Muscle of back (tissue), 11 donors: ENCODE data around the gene RAE1. TPM values are rescaled to one million over a fixed set of nuclear protein-coding genes. Genes with fewer than 3 reads are reported as not detected.

Source experiments
- DNase-seq, 3 donors: peaks; one replicate each; pipeline versions ENCODE4 v3.0.0 to v3.0.0-alpha.2; 2013
- polyA plus RNA-seq, 10 donors: library from polyadenylated mRNA; unstranded; fragments of 120-200 nt; gene quantifications; one replicate each; pipeline ENCODE4 v1.2.1, GENCODE V29; 2013; ENCODE audit not compliant: insufficient read length in 10 of 10

The RAE1 gene
- polyA plus RNA-seq, 10 donors = 21.7 to 31.5 (median 26.5) TPM

DNA sequence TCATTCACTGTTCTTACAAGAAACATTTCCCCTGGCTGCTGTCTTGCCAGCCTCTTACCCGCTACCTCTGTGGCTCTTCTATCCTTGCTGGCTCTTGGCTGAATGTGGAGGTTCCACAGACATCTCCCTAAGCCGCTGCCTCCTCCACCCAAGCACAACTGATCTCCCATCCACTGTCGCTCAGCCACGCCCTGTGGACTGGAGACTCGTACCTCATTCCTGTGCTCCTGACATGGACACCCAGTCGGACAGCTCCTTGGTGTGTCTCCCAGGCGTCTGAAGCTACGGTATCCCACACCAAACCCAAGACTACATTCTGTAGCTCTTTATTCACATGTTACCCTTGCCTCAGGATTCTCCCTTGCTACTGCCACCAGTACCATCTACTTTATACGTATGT lies 19.3 kb downstream of the RAE1 start:
- DNase-seq = no peak

DNA sequence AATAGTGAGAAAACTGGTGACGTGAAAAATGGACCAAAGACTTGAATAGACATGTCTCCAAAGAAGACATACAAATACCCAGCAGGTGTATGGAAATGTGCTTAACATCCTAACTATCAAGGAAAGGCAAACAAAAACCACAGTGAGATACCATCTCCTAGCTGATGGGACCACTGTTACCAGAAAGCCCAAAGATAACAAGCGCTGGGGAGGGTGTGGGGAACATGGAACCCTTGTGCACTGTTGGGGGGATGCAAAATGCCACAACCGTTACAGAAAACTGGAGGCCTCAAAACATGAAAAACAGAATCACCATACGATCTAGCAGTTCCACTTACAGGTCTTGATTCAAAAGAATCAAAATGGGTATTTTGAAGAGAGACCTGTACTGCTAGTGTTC lies 20.3 kb downstream of the RAE1 start:
- DNase-seq = no peak

DNA sequence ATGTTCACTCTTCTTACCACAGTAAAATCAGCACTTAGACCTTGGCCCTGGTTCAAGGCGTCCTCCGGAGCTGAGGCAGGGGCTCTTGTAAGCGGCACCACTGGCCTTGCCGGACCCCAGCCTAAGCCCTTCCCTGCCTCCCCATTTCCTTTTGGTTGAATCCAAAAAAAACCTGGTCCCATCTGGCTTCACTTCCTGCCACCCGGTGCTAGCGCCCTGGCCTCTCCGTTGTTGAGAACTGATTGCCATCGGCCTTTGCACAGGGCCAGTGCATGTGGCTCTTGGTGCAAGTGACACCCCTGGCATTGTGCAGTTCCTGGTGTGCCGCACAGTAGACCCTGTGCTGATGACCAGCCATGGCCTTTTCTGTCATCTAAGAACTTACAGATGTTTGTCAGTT lies 21.1 kb downstream of the RAE1 start:
- DNase-seq = no peak

DNA sequence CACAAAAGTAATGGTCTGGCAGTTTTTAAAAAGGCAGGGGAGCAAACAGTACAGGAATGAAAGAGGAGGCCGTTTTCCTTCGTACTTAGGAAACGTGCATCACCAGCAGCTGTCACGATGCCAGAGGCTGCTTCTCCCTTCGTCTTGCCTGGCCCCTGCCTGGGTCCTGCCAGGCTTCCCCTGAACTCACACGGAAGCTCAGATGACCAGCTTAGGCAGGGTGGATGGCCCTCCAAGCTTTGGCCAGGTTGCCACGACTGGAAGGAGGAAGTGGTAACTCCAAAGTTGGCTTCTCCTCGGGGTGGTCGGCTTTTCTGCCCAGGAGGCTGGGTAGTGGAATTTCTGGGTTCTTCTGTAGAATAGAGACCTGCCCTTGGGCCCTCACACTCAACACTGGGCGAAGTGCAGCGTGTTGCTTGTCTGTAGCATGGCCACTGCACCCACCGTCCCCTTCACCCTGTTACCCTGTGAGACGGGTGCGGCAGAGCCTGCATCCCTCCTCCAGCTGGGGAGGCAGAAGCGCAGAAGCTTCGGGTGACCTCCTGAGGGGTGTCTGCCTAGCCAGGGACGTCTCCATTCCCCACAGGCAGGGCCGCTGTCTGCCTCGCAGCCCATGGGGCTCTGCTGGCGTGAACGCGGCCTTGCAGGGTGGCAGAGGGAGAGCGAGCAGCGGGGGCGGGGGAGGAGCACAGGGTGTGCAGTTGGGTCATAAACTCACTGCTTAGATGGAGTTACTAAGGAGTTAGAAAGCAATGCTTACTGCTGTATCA lies 21.7 kb downstream of the RAE1 start:
- no peak for DNase-seq

DNA sequence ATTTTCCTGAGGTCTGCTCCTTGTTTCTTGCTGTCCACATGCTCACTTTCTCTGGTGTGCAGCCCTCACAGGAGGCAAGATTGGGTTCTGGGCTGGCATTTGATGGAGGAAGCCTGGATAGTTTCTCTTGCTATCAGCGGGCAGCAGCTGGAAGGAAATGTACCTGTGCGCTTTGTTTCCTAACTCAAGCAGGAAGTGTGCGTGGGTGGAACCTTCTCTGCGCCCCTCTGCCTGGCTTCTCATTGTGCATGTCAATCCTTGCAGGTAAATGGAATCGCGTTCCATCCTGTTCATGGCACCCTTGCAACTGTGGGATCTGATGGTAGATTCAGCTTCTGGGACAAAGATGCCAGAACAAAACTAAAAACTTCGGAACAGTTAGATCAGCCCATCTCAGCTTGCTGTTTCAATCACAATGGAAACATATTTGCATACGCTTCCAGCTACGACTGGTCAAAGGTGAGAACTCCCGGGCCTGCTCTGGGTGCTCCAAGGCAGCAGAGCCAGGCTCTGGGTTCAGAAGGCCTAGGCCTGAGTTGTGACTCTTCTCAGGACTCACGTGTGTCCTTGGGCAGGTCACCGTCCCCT lies 23.4 kb downstream of the RAE1 start:
- DNase-seq = no peak

DNA sequence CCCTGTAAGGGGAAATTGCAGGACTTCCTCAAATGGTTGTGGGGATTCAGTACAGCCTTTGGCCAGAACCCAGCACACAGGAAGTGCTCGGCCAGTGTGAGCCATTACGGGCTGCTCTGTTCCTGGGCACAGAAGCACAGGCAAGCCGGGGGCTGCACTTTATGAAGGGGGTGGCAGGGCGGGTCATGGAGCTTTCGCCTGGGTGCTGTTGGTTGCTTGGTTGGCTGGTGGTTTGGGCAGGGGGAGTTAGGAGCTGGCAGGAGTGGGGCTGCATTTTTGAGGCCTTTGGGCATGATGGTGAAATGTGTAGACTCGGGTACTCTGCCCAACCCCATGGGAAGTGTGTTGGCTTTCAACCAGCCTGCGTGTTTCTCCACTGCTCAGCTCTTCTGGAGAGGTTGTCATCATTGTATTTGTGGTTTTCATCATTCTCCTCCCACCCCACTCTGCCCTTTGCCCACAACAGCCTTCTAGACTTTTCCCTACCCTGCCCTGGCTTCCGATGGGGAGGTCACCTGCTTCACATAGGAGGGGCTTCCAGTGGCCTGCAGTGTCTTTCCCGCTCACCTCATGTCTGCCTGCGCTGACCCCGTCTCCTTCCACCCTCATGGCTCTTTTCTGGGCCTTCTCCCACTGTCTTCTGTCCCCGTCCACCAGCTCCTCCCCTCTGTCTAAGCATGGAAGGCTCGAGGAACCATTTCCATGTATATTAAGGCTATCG lies 24.0 kb downstream of the RAE1 start:
- no peak for DNase-seq

DNA sequence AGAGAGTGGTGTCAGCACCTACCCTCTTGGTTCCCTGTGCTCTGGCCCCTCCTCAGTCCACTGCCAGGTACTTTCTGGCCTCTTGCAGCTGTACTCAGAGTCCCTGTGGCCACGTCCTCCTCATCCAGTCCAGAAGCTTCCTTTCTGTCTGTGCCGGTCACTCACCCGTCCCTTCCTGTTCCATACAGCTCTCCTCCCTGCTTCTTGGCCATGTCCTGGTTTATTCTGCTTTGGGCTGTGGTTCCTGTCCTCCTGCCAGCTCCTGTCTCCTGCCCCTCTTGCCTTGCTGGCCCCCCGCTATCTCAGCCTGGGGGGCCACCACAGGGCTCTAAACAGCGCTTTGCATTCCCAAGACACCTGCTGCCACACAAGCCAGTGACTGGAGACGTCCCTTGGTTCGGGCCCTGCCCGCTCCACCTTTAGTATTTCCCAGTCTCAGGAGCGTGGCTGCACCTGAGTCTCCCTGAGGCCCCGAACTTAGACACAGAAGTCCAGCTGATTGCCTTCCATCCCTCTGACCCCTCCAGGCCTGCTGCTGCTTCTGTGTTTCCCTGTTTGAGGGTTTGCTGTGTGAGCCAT lies 24.7 kb downstream of the RAE1 start:
- DNase-seq = no peak

DNA sequence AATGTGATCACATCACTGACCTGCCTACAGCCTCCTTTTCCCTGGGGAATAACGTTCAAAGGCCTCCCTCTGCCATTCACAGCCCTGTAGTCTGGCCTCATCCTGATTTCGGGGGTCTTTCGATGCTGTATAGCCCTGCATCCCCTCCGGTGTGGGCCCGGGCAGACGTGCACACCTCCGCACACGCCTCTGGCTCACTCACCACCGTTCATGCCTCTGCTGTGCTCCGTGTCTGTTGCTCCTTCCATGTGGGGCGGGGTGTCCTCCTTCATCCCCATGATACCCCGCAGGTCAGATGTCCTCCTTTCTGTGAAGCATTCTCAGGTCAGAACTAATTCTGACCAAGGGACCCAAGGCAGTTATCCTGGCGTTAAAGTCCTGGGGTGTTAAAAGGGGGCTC lies 26.3 kb downstream of the RAE1 start:
- DNase-seq = no peak

DNA sequence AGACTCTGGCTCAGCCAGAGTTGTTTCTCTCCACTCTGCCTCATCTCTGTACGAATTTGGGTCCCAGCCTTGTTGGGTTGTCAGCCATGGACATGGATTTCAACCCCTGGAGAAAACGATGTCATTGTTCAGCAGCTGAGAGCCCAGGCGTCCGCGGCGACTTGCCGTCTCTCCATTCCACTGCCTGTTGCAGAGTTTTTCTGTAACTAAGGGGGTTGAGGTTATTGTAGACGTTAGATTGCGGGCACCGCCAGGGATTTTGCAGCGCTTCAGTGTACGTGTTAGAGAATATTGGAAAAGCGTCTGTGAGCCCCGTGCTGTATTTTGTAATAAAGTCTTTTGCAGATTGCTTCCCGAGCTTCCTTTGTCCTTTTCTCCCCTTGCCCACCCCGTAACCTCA lies 27.1 kb downstream of the RAE1 start:
- DNase-seq = no peak

DNA sequence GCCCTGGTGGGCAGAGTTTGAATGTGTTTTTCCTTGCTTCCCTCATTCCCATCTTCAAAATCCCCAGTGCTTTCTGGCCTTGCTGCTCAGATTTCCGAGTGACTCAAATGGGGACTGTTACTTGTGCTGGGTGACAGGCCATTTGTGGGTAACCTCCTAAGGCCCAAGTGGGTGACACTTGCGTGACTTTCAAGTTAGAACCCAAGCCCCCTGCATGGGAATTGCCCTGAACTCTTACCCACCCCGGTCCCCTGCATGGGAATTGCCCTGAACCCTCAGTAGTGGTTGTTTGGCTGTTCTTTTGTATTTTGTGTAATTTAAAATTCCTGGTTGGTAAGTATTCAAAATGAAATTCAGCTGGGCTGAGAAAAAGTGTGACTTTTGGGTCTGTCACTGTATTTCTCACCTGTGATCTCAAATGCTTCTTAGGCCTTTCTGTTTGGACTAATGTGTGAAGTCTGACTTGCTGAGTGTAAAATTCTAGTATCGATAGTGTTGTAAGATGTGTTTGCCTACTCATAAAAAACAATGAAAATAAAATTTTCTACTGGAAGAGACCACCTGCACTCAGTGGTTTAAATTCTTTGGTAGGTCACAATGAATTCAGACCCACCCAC lies 27.7 kb downstream of the RAE1 start:
- no peak for DNase-seq

DNA sequence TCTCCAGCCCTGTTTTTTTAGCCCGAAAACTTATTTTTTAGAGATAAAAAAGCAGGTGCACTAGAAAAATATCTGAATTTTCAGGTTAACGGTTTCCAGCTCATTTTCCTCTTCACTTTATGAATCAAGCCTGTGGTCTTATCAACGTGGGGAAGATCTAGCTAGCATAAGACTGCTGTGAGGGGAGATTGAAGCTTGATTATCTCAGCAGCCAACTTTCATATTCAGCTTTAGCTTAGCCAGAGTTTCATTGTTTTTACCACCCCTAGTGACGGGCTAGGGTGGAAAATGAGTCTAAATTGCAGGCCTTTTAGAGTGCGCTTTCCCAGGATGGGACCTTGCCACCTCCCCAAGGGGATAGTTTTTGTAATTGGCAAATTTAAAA lies 28.2 kb downstream of the RAE1 start:
- no peak for DNase-seq

DNA sequence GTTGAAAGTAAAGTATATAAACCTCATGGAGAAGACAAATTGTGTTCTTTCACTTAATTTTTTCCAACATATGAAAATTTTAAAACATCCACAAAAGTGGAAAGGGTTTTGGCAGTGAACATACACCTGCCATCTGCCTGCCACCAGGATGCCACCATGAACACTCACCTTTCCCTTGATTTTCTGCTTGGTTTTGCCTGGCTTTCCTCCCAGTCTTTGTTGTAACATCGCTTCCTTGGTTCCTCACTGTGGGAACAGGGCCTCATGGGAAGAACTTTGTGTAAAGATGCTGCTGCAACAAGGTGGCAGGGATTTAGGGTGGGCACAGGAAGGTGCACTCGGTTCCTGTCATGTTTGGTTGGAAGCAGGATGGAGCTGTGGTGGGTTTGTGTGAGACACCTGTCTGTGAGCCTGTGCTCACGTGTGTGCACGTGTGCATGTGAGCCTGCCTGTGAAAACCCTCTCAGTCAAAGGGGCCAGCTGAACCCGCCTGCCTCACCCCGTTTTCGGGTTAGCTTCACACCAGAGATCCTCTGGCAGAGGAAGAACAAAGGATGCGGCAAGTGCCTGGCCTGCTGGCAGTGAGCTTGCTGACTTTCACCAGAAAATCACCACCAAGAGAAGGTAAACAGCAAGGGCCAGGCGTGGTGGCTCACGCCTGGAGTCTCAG lies 29.2 kb downstream of the RAE1 start:
- DNase-seq = no peak

DNA sequence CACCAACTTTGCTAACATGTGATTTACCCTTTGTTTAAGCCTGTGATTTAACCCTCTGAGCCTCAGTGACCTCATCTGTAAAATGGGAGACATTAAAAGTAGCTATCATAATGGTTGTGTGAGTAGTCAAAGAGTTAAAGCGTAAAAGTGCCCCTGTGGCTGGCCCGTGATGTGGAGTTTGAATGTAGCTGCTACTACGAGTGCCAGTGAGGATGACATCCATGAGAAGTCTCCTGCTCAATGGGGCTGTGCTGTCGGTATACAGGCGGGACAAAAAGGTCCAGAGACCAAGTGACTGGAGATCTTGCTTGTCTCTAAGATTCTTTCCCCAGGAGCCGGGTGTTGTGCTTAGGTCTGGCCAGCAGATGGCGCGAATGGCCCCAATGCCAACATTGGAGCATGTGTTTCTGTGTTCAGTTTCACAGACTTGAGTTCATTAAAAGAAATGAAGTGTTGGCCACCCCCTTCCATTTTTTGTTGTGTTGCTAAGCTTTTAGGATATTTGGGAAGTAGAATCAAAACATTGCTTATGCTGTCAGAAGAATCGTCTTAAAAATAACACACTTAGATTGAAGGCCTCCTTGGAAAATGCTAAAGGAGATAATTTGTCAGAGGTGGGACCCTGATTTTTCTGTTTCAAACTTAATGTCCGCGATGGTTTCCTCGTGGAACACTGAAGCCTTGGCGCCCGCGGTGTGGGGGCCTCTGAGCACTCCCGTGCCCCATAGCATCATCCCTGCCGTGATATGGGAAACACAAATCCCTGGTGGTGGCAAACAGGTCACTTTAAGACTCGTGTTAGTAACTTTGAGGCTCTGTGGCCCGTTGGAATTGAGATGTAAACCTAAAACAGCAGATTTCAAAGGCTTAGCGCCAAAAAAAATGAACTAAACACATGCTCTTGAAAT lies 30.8 kb downstream of the RAE1 start:
- DNase-seq = peak; percentile 60 to 86 (median 79)

DNA sequence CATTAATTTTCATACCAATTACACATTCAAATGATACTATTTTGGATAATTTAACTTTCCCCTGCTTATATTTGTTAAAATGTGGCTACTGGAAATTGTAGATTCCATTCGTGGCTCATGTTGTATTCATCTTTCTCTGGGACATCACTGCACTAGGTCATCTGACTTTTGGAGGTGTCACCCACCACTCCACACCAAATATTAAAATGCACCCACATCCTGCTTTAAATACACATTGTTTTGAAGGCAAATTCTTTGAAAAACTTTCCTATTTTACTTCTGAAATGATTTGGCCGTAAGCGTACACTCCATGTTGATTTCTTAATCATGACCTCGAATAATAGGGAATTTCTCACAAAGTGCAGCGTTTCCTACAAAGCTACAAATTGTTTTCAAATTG lies 31.5 kb downstream of the RAE1 start:
- no peak for DNase-seq

DNA sequence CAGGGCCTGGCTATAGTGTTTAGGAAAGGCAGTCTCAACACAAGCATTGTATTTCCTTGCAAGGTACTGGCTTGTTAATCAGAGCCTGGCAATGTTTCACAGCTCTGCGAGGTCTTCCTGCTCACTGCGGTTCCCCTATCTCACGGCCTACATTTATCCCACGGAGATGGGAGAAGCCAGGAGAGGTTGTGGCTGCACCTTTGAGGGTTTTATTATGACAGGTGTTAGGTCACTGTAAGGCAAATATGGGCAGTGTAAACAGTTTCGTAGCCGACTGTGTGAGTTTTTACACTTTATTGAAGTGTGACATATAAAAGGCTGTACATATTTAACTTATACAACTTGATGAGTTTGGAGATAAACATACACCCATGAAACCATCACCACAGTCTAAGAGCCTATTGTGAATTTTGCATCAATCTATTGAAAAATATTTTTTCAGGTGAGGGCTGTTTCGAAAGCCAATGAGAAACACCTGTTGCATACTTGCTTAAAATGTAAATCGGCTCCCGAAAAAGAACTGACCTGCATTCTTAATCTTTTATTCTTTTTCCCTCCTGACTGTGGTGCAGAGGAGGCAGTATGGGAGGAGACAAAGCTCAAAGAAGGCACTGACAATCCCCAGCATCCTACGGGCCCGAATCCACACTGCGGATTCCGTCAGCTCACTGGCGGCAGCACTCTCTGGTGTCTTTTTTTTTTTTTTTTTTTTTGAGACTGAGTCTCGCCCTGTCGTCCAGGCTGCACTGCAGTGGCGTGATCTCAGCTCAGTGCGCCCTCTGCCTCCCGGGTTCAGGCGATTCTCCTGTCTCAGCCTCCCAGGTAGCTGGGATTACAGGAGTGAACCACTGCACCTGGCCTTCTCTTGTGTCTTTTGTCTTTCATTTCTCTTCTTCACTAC lies 32.6 kb downstream of the RAE1 start:
- no peak for DNase-seq

DNA sequence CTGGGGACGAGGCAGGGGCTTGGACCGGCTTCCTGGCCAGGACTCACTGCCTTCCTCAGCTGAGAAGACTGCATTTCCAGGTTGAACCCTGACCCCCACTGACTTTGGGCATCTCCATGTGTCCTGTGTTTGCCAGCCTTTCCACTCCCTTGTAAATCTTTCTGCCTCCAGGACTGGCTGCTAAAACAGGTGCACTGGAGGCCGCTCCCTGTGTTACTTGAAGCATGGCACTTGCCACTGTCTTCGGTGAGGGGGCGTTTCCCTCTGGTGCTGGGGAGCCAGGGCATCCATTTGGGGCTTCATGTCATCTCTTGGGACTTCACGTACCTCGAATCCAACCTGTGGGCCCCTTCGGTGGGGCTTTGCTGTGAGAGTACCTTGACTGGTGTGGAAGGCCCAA lies 33.4 kb downstream of the RAE1 start:
- no peak for DNase-seq

DNA sequence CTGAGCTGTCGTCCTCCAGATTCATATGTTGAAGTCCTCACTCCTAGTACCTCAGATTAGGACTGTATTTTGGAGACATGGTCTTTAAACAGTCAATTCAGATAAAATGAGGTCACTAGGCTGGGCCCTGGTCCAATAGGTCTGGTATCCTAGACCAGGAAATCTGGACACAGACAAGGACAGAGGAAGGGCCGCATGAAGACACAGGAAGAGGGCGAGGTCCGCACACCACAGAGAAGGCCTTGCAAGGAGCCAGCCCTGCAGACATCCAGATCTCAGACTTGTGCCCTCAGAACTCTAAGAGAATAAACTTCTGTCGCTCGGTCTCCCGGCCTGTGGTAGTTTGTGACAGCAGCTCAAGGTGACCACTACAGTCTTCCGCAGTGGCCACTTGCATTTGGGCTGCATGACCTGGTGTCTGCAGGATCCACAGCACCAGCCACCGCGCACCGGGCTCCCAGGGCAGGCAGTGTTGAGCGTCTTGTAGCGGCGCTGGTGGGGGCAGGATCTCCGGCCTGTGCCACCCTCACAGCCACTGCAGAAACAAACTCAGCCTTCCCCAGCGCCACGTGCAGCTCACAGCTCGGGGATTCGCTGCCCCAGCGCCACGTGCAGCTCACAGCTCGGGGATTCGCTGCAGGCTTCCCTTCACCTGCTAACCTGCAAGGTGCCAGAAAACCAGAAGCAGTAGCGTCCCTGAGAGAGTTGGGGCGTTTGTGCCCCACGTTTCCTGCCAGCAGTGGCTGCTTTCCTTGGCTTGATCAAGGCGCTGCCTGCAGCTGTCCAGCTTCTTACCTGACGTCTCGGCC lies 34.1 kb downstream of the RAE1 start:
- no peak for DNase-seq

DNA sequence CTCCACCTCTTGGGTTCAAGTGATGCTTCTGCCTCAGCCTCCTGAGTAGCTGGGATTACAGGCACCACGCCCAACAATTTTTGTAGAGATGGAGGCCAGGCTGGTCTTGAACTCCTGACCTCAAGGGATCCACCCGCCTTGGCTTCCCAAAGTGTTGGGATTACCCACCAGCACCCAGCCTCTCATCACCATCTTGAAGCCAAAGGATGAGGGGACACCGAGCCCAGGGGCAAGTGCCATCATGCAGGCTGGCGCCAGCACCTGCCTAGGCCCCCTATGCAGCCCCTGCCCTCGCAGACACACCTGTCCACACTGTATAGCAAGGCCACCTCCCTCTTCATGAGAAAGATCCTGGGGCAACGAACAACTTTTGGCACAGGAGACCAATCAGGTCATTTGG lies 34.9 kb downstream of the RAE1 start:
- no peak for DNase-seq

DNA sequence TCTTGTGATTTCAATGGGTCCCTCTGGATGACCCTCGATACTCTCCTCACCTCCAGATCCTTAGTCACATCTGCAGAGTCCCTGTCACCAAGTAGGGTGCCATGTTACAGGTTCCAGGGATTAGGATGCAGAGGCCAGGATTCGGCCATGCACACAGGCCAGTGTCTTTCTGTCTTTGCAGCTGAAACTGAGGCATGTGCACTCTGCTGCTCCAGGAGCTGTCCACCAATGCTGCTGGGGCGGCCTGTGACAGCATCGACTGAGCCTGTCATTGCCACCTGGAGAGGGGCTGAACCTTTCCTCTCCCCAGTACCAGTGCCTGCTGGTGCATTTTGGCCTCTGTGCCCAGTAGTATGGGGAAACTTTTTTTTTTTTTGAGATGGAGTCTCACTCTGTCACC lies 35.7 kb downstream of the RAE1 start:
- DNase-seq = no peak
